GM21381 (cell line): ENCODE results near the gene FAAP20.

ENCODE experiments used
- ATAC-seq: cut with Tn5 transposase; IDR thresholded peaks from one replicate; pipeline ENCODE4 v1.9.1; 2021; ENCODE audit warnings: mild to moderate bottlenecking, moderate library complexity; ENCODE audit not compliant: unreplicated experiment

FAAP20 gene

GRCh38 chr1:2180297-2181245 lies 14.0 kb downstream of the FAAP20 start:
- ATAC-seq = no peak

GRCh38 chr1:2179283-2180013 lies 15.1 kb downstream of the FAAP20 start:
- ATAC-seq = no peak

GRCh38 chr1:2178875-2179274 lies 15.7 kb downstream of the FAAP20 start:
- no peak for ATAC-seq

GRCh38 chr1:2177946-2178538 lies 16.5 kb downstream of the FAAP20 start:
- no peak for ATAC-seq

- ATAC-seq = no peak
These were observed 17.0 kb downstream of the FAAP20 start for GRCh38 chr1:2177541-2177940.

DNA sequence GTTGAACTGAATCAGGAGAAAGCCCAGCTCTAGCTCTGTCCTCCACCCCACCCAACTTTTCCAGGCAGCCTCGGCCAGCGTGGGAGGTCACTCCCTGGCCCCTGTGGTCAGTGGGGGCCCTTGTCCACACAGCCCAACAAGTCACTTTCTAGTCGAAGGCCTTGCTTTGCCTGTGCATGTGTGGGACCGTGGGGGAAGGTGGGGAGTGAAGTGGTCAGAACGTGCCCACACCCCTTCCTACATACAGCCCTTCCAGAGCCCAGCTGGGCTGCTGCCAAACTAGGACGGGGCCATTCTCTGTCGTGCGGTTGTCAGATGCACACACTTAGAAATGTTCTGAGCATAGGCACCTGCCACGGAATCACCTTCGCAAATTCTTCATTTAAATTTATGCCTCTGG lies 18.0 kb downstream of the FAAP20 start:
- ATAC-seq = no peak

- no peak for ATAC-seq
These were observed 18.7 kb downstream of the FAAP20 start for GRCh38 chr1:2175681-2176454.

GRCh38 chr1:2175055-2175414 lies 19.5 kb downstream of the FAAP20 start:
- no peak for ATAC-seq

GRCh38 chr1:2174348-2175054 lies 20.1 kb downstream of the FAAP20 start:
- no peak for ATAC-seq

DNA sequence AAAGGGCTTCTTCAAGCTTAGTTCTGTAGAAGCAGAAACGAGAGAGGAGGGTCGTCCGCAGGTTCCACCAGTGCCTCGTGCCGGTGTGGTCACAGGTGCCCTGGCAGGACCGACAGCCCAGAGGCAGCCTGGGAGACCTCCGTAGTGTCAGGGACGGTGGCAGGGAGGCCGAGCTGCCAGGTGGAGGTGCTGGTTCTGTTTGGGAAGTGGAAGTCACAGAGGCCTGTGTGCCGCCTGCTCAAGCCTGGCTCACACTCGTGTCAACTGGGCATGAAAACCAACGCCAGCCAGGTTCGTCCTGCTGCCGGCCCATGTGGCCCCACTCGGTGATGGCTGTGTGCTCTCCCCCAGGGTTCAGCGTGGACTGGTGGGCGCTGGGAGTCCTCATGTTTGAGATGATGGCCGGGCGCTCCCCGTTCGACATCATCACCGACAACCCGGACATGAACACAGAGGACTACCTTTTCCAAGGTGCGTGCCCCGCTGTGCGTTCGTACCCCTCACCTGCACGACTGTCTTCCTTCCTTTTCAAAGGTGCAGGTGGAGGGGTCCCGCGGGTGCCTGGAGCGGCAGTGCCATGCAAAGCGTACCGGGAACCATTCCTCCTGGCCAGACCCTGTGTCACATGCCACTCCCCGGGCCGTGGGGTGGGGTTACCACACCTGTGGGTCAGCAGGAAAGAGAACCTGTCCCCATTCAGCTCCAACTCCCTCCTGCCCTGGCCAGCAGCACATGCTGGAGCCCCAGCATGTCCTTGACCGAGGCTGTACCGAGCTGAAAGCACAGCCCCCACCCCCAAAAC lies 20.8 kb downstream of the FAAP20 start:
- ATAC-seq = no peak

DNA sequence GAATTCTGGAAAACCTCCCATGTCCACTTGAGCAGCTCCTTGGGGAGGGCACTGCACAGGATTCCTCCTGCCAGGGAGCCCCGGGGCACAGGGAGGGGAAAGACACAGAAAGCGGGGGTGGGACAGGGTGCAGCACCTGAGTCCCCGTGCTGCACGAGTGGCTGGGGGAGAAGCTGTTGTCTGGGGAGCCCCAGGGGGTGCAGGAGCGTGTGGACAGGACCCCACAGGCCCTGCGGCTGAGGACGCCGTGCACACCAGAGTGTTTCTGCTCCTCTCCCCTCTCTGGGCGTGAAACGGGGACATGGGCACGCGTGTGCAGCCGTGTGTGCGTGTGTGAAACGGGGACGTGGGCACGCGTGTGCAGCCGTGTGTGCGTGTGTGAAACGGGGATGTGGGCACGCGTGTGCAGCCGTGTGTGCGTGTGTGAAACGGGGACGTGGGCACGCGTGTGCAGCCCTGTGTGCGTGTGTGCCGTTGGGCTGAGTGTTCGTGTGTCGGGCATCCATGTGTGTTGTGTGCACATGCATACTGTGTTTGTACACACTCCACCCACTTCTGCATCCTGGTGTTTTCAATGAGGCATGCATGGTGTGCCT lies 21.9 kb downstream of the FAAP20 start:
- ATAC-seq = no peak

GRCh38 chr1:2172012-2172411 lies 22.6 kb downstream of the FAAP20 start:
- no peak for ATAC-seq

DNA sequence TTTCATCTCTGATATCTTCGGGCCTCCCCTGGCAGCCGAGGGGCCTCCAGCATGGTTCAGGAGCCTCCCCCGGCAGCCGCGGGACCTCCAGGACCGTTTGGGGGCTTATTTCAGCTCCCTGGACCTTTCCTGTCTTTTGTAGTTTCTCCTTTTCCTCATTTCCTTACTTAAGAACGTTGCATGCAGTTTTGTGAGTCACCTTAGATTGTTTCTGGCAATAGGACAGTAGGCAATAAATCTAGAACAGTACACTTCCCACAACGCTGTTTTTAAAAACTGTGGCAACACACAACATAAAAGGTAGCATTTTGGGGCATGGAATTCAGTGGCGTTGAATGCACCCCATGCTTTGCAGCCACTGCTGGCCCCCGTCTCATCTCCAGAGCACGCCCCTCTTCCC lies 24.4 kb downstream of the FAAP20 start:
- no peak for ATAC-seq

- no peak for ATAC-seq
These were observed 25.3 kb downstream of the FAAP20 start for GRCh38 chr1:2169200-2169836.

GRCh38 chr1:2168535-2168934 lies 26.0 kb downstream of the FAAP20 start:
- no peak for ATAC-seq

DNA sequence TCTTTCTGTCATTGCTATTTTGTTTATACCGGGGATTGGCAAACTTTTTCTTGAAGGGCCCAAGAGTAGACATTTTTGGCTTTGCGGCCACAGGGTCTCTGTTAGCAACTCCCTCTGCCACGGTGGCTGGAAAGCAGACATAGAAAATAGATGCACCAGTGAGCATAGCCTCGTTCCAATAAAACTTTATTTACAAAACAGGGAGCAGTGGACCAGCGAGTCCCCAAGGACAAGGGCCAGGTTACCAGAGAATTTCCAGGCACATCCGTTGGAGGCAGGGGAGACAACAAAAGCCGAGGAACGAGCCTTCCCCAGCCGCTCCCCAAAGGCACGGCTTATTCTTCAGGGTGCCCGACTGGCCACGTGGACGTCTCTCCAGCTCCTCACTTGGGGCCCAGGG lies 26.5 kb downstream of the FAAP20 start:
- ATAC-seq = no peak

GRCh38 chr1:2166695-2167094 lies 27.9 kb downstream of the FAAP20 start:
- no peak for ATAC-seq

- ATAC-seq = no peak
These were observed 28.3 kb downstream of the FAAP20 start for GRCh38 chr1:2166254-2166653.

DNA sequence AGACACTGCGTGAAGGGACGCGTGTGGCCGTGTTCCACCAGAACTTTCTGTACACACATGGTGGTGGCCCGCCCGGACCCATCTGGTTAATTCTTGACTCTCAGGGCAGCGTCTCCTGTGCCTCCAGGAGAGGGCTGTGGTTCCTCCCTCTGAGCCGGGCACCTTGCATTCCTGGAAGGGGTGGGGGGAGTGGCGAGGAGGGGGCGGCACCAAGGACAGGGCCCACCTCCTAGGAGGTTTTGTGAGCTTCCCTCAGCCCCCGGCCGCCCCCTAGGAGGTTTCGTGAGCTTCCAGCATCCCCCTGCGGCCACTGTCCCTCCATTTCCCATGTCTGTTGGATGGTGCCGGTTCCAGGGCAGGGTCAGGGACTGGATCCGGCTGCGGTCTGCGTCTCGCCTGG lies 28.9 kb downstream of the FAAP20 start:
- no peak for ATAC-seq
